NT2/D1 (cell line): ENCODE measurements around the gene PDPK1.
"Not testable (repeated sequence)": the region's sequence is repeated elsewhere in the genome, so short reads cannot be mapped to it uniquely, and the experiment has no call there.

Experiments used
- YY1 ChIP-seq: IDR thresholded peaks from 2 replicates; pipeline ENCODE4 v1.6.1; 2011; ENCODE audit not compliant: insufficient read length, insufficient read depth
- ZNF274 ChIP-seq: IDR thresholded peaks from 2 replicates; pipeline ENCODE4 v1.6.1; 2011; ENCODE audit warnings: mild to moderate bottlenecking, low read depth, low read length

- TF ChIP-seq ZNF274, YY1: not testable (repeated sequence)
Measured at GRCh38 chr16:2642561-2642960, 104.7 kb downstream of the PDPK1 start.
